Sigmoid colon (tissue), 4 donors: Measurements from ENCODE around the gene SLITRK3.

ENCODE experiments used
- CTCF ChIP-seq, 4 experiments: fragments of 450-650 bp in 3 of 4; fragments of 200-600 bp in 1 of 4; IDR thresholded peaks; one replicate each; pipeline ENCODE4 v1.5.1; 2016 to 2019; ENCODE audit warnings: antibody characterized with exemption in 4 of 4, mild to moderate bottlenecking in 3 of 4, moderate library complexity in 2 of 4
- EP300 ChIP-seq, 4 donors: sonication (generic); formaldehyde crosslinking; IDR thresholded peaks; one replicate each; pipeline ENCODE4 v1.6.1; 2017; ENCODE audit warnings: antibody characterized with exemption in 4 of 4
- POLR2A ChIP-seq, 2 donors: fragments of 450-650 bp; IDR thresholded peaks; one replicate each; pipeline ENCODE4 v1.6.1; 2016; ENCODE audit warnings: antibody characterized with exemption in 2 of 2, mild to moderate bottlenecking in 2 of 2, moderate library complexity in 2 of 2
- POLR2AphosphoS5 ChIP-seq, 4 donors: sonication (generic); formaldehyde crosslinking; IDR thresholded peaks; one replicate each; pipeline ENCODE4 v1.6.1; 2017; ENCODE audit warnings: antibody characterized with exemption in 4 of 4

- TF ChIP-seq POLR2A (IDR thresholded peaks at IDR 0.05) (no peak), CTCF (IDR thresholded peaks at IDR 0.05) (no peak), EP300 (IDR thresholded peaks at IDR 0.05) (no peak), POLR2AphosphoS5 (IDR thresholded peaks at IDR 0.05) (no peak)
Observed at GRCh38 chr3:165233501-165234195, 37.5 kb upstream of the SLITRK3 start.
